Fibroblast of villous mesenchyme (primary cell): Measurements from ENCODE around the gene MRGPRG. TPM values are rescaled to one million over a fixed set of nuclear protein-coding genes. Genes with fewer than 3 reads are reported as not detected.

Experiments used
- DNase-seq: peaks from one replicate; pipeline ENCODE4 v3.0.0-alpha.2; 2010; ENCODE audit warnings: low read depth
- H3K4me3 ChIP-seq: 2 replicates; pipeline ENCODE4 v1.5.1; 2011; ENCODE audit warnings: low read depth, mild to moderate bottlenecking, low read length
- total RNA-seq: library from RNA; depleted of rRNA; stranded (reverse); fragments of >200 nt; gene quantifications from 2 replicates; pipeline ENCODE4 v1.2.3, GENCODE V29; 2012
- TF ChIP-seq, protein P1 (sequence below): IDR thresholded peaks from 2 replicates; pipeline ENCODE4 v1.5.1; 2012; ENCODE audit warnings: low read depth, mild to moderate bottlenecking, low read length; ENCODE audit not compliant: insufficient read depth

MRGPRG gene
- total RNA-seq, 1 donor, result not detected

DNA sequence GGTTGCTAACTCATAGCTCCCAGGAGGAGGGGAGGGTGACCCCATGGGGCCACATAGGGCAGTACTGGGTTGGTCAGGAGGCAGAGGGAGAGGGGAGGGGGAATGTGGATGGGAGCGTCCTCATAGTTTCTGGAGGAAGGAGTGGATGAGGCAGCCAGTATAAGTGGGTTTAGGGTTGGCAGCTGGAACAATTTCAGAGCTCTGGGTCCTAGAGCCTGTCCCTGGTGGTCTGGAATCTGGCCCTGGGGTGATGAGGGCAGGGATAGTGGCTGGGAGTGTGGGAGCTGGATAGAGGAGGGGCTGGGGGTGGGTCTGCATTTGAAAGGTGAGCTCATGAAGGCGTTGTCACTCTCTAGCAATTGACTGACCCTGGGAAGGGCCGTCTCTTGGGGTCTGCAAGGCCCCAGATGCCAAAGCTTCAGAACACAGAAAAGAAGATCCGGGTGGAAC lies 5.3 kb upstream of the MRGPRG start:
- TF ChIP-seq, protein P1, sequence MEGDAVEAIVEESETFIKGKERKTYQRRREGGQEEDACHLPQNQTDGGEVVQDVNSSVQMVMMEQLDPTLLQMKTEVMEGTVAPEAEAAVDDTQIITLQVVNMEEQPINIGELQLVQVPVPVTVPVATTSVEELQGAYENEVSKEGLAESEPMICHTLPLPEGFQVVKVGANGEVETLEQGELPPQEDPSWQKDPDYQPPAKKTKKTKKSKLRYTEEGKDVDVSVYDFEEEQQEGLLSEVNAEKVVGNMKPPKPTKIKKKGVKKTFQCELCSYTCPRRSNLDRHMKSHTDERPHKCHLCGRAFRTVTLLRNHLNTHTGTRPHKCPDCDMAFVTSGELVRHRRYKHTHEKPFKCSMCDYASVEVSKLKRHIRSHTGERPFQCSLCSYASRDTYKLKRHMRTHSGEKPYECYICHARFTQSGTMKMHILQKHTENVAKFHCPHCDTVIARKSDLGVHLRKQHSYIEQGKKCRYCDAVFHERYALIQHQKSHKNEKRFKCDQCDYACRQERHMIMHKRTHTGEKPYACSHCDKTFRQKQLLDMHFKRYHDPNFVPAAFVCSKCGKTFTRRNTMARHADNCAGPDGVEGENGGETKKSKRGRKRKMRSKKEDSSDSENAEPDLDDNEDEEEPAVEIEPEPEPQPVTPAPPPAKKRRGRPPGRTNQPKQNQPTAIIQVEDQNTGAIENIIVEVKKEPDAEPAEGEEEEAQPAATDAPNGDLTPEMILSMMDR, result no peak
- DNase-seq, result no peak
- H3K4me3 ChIP-seq, result no peak overlapping the region

DNA sequence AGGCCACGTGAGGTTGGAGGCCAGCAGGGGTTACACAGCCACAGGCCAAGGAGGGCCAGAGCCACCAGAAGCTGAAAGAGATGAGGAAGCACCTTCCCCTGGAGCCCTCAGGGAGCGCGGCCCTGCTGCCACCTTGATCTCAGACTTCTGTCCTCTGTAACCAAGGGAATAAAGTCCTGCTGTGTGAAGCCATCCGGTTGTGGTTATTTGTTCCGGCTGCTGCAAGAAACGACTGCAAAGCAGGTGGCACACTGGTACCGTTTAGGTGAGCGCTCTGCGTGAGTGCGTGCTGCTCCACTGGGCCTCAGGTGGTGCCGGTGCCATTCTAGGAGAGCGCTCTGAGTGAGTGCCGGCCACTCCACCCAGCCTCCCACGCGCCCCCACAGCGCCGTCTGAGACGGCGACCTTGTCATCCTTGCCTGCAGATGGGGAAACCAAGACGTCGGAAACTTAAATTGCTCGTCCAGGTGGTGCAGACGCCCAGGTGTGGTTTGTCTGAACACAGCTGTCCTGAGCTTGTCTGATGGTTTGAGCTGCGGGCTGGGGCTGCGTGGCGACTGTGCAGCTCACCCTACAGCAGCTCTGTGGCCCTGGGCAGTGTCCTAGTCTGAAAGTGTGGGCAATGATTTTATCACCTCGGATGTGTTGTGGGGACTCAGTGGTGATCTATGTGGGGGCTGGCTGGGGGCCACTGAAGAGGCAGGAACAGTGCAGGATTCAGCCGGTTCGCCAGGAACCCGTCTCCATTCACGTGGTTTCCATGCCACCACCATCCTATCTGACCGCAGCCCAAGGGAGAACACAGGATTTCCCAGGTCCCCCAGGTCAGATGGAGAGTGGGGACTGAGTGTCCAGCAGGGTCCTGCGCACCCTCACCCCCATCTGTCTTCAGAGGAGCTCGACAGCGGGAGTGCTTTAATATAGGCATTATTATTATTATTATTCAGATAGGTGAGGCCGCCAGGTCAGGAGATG lies 4.6 kb upstream of the MRGPRG start:
- no peak for DNase-seq
- TF ChIP-seq, protein P1, result no peak
- no peak overlapping the region for H3K4me3 ChIP-seq

DNA sequence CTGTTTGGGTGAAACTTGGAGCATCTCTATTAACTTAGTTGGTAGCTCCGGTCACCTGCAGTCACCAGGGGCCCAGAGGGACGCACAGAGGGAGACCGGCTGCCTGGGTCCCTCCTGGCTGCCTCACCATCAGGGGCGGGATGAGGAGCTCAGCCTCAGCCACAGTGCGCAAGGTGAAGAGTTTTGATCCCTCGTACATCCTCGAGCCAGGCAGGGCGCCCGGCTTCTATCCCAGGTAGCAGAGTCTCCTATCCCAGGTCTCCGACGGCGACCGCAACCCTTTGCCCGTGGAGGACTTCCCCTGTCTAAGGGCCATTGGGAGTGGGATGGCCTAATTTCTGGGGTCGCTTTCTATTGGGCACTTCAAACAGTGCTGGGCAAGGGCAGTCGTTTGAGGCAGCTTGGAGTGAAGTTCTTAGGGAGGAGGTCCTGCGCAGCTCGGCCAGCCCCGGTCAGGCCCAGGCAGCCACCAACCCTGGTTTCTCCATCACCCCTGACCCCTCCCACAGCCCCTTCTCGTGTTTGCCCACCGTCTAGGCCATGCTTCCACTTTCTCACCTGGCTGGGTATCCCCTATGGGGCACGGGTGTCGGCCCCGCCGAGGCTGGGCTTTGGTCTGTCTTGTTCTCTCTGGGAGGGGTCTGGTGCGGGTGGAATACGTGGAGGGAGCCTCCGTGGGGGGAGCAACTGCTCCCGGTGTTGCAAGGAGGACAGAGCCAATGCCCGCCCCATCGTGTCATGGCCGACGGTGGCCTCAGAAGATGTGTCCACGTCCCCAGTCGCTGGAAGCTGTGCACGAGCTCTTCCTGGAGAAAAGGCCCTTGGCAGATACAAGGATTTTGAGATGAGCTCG lies 3.6 kb upstream of the MRGPRG start:
- TF ChIP-seq, protein P1, result no peak
- DNase-seq, result no peak
- H3K4me3 ChIP-seq, result no peak overlapping the region

DNA sequence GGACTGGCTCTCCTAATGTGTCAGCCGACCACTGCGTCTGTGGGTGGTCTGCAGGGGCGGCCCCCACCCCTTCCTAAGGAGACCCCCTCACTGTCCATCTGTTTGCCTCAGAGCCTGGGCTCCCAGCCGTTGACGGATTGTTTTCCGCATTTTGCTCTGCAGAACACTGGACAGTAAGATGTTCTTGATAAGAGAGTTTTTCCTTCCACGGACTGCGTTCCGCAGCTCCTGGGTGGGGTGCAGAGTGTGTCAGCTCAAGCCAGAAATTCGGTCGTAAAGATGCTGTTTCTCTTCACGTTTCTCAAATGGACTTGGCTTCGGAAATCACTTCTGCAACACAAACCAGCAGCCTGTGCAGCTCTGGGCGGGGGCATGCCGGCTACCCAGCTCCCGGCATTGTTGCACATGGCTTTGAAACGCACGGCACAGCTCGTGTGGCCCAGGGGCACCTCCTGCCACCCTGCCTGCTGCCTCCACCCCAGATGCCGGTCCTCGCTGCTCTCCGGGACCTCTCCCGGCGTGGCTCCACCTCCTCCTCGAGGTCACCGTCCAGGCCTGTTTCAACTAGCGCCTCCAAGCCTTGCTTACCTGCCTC lies 2.9 kb upstream of the MRGPRG start:
- DNase-seq, result peak; percentile 45
- TF ChIP-seq, protein P1, result no peak
- H3K4me3 ChIP-seq, result no peak overlapping the region

DNA sequence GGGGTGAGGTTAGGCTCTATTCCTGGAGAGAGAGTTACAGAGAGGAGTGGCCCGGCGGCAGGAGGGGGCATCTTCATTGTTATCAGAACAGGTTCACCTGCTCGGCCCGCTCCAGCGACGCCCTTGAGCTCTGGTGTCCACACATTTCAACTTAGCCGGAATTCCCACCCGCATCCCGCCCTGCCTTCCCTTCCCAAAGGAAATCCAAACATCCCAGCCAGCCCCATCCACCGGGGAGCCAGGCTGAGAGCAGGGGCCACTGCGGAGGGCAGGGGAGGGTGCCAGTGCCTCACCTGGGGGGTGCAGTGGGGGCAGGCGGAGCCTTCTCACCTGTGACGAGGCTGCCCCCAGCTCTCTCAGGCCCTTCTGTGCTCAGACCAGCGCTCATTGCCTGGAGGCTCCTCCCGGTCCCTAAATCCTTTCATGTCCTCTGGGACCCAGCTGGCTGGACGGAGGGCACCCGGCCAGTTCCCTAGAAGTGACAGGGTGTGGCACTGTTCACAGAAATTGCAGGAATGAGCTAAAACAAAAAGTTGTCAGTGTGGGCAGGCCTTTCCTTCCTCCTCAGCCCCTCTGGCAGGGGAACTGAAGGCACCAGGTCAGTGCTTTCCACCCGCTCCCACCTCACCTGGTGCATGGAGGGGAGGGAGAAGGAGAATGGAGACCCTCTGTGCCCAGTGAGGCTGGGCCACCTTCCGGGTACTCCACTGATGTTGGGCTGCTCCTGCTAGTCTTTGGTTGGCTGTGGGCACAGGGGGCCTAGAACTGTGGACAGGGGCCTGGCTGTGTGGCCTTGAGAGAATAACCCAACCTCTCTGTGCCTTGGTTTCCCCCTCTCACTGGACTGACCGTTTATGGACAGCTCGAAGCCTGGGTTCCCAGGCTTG lies 2.2 kb upstream of the MRGPRG start:
- TF ChIP-seq, protein P1, result no peak
- DNase-seq, result no peak

DNA sequence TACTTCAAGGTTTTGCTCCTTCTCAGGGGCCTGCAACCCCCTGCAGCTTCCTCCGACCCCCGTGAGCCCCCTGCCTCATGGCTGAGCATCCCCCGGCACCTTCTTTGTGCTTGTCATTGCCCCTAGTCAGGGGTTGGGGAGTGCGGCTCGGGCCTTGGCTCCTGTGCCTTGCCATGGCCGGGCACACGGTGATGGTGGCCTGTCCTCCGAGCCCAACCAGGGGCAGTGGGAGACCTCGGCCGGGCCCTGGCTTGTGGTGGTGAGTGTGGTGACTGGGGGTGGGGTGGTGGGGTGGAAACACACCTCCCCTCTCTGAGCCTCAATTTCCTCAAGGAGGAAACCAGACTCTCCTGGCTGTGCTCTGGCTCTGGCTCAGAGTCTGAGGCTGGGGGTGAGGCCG lies 1.5 kb upstream of the MRGPRG start:
- no peak for DNase-seq
- H3K4me3 ChIP-seq, result no peak overlapping the region
- TF ChIP-seq, protein P1, result no peak

More for the DNA sequence above, 2.2 kb upstream of the MRGPRG start:
- H3K4me3 ChIP-seq, result no peak overlapping the region
